NT2/D1 (cell line): Measurements from ENCODE around the gene TMEM259.

ENCODE experiments used
- DNase-seq: peaks from one replicate; pipeline ENCODE4 v3.0.0-alpha.2; 2011; ENCODE audit warnings: low read depth, low spot score
- H3K27me3 ChIP-seq: 2 replicates; pipeline ENCODE4 v1.6.0; 2011; ENCODE audit warnings: mild to moderate bottlenecking; ENCODE audit not compliant: insufficient read length, insufficient read depth
- H3K36me3 ChIP-seq: 2 replicates; pipeline ENCODE4 v1.6.1; 2011; ENCODE audit warnings: mild to moderate bottlenecking, low read length, mixed read lengths; ENCODE audit not compliant: insufficient read depth, insufficient read length
- H3K4me1 ChIP-seq: 2 replicates; pipeline ENCODE4 v1.5.1; 2011; ENCODE audit not compliant: insufficient read depth, insufficient read length
- H3K4me3 ChIP-seq: 2 replicates; pipeline ENCODE4 v1.5.1; 2011; ENCODE audit warnings: low read depth; ENCODE audit not compliant: insufficient read length
- H3K9ac ChIP-seq: 2 replicates; pipeline ENCODE4 v1.6.0; 2011; ENCODE audit warnings: low read depth; ENCODE audit not compliant: insufficient read length
- H3K9me3 ChIP-seq: 2 replicates; pipeline ENCODE4 v1.5.1; 2011; ENCODE audit warnings: mild to moderate bottlenecking, low read length; ENCODE audit not compliant: insufficient read depth
- SUZ12 ChIP-seq: IDR thresholded peaks from 2 replicates; pipeline ENCODE4 v1.6.1; 2011; ENCODE audit not compliant: insufficient read length, insufficient read depth; ENCODE audit errors: extremely low read depth
- YY1 ChIP-seq: IDR thresholded peaks from 2 replicates; pipeline ENCODE4 v1.6.1; 2011; ENCODE audit not compliant: insufficient read length, insufficient read depth
- ZNF274 ChIP-seq: IDR thresholded peaks from 2 replicates; pipeline ENCODE4 v1.6.1; 2011; ENCODE audit warnings: mild to moderate bottlenecking, low read depth, low read length

The TMEM259 gene

GRCh38 chr19:971795-972194 lies 49.1 kb downstream of the TMEM259 start:
- Histone ChIP-seq H3K4me3 (no peak overlapping the region), H3K9ac (no peak overlapping the region), H3K36me3 (peaks cover 60% of the 10 kb centered on the region), H3K9me3 (peaks cover 29% of the 10 kb centered on the region), H3K4me1 (peaks cover 11% of the 10 kb centered on the region), H3K27me3 (no peaks in the 10 kb centered on the region)
- TF ChIP-seq ZNF274 (no peak), YY1 (no peak), SUZ12 (no peak)
- no peak for DNase-seq

GRCh38 chr19:970695-971094 lies 50.2 kb downstream of the TMEM259 start:
- TF ChIP-seq ZNF274 (no peak), SUZ12 (no peak), YY1 (no peak)
- Histone ChIP-seq H3K9ac (no peak overlapping the region), H3K27me3 (no peaks in the 10 kb centered on the region), H3K36me3 (peaks cover 69% of the 10 kb centered on the region), H3K9me3 (peaks cover 34% of the 10 kb centered on the region), H3K4me1 (peaks cover 8% of the 10 kb centered on the region), H3K4me3 (no peak overlapping the region)
- DNase-seq: no peak

- DNase-seq: no peak
- peaks cover 18% of the 10 kb centered on the region for H3K4me1 ChIP-seq
- H3K9me3 ChIP-seq: peaks cover 38% of the 10 kb centered on the region
- H3K4me3 ChIP-seq: no peak overlapping the region
- H3K27me3 ChIP-seq: no peaks in the 10 kb centered on the region
- no peak for TF ChIP-seq ZNF274
- H3K9ac ChIP-seq: no peak overlapping the region
- H3K36me3 ChIP-seq: peaks cover 77% of the 10 kb centered on the region
Measured at GRCh38 chr19:966485-967088, 54.3 kb downstream of the TMEM259 start.

- Histone ChIP-seq H3K27me3 (no peaks in the 10 kb centered on the region), H3K9me3 (peaks cover 24% of the 10 kb centered on the region; the same call in 1 of the 2 replicates), H3K4me1 (peaks cover 26% of the 10 kb centered on the region), H3K4me3 (no peak overlapping the region), H3K9ac (no peak overlapping the region), H3K36me3 (peaks cover 76% of the 10 kb centered on the region)
- DNase-seq: no peak
- TF ChIP-seq SUZ12 (no peak), YY1 (no peak), ZNF274 (no peak)
Measured at GRCh38 chr19:964761-965694, 55.9 kb downstream of the TMEM259 start.

- Histone ChIP-seq H3K4me3 (no peak overlapping the region), H3K4me1 (peaks cover 33% of the 10 kb centered on the region), H3K9ac (no peak overlapping the region), H3K36me3 (peaks cover 75% of the 10 kb centered on the region), H3K27me3 (no peaks in the 10 kb centered on the region), H3K9me3 (peaks cover 20% of the 10 kb centered on the region; the same call in 1 of the 2 replicates)
- no peak for DNase-seq
- TF ChIP-seq SUZ12 (no peak), YY1 (no peak)
Measured at GRCh38 chr19:964116-964520, 56.8 kb downstream of the TMEM259 start.

- H3K36me3 ChIP-seq: peaks cover 74% of the 10 kb centered on the region
- no peak overlapping the region for H3K4me3 ChIP-seq
Measured at GRCh38 chr19:963486-963951, 57.4 kb downstream of the TMEM259 start.

More at GRCh38 chr19:963486-963951, 57.4 kb downstream of the TMEM259 start:
- H3K9ac ChIP-seq: peak overlapping the region; percentile 63
- no peaks in the 10 kb centered on the region for H3K27me3 ChIP-seq
- H3K4me1 ChIP-seq: peaks cover 33% of the 10 kb centered on the region
- TF ChIP-seq SUZ12 (no peak), YY1 (no peak), ZNF274 (no peak)
- peak; percentile 57 for DNase-seq
- peaks cover 14% of the 10 kb centered on the region; the same call in 1 of the 2 replicates for H3K9me3 ChIP-seq
